NT2/D1 (cell line): Measurements from ENCODE around the gene TBC1D22A.

Experiments used
- DNase-seq: peaks from one replicate; pipeline ENCODE4 v3.0.0-alpha.2; 2011; ENCODE audit warnings: low read depth, low spot score
- H3K27me3 ChIP-seq: 2 replicates; pipeline ENCODE4 v1.6.0; 2011; ENCODE audit warnings: mild to moderate bottlenecking; ENCODE audit not compliant: insufficient read length, insufficient read depth
- H3K36me3 ChIP-seq: 2 replicates; pipeline ENCODE4 v1.6.1; 2011; ENCODE audit warnings: mild to moderate bottlenecking, low read length, mixed read lengths; ENCODE audit not compliant: insufficient read depth, insufficient read length
- H3K4me1 ChIP-seq: 2 replicates; pipeline ENCODE4 v1.5.1; 2011; ENCODE audit not compliant: insufficient read depth, insufficient read length
- H3K4me3 ChIP-seq: 2 replicates; pipeline ENCODE4 v1.5.1; 2011; ENCODE audit warnings: low read depth; ENCODE audit not compliant: insufficient read length
- H3K9ac ChIP-seq: 2 replicates; pipeline ENCODE4 v1.6.0; 2011; ENCODE audit warnings: low read depth; ENCODE audit not compliant: insufficient read length
- H3K9me3 ChIP-seq: 2 replicates; pipeline ENCODE4 v1.5.1; 2011; ENCODE audit warnings: mild to moderate bottlenecking, low read length; ENCODE audit not compliant: insufficient read depth
- SUZ12 ChIP-seq: IDR thresholded peaks from 2 replicates; pipeline ENCODE4 v1.6.1; 2011; ENCODE audit not compliant: insufficient read length, insufficient read depth; ENCODE audit errors: extremely low read depth
- YY1 ChIP-seq: IDR thresholded peaks from 2 replicates; pipeline ENCODE4 v1.6.1; 2011; ENCODE audit not compliant: insufficient read length, insufficient read depth
- ZNF274 ChIP-seq: IDR thresholded peaks from 2 replicates; pipeline ENCODE4 v1.6.1; 2011; ENCODE audit warnings: mild to moderate bottlenecking, low read depth, low read length

TBC1D22A gene

DNA sequence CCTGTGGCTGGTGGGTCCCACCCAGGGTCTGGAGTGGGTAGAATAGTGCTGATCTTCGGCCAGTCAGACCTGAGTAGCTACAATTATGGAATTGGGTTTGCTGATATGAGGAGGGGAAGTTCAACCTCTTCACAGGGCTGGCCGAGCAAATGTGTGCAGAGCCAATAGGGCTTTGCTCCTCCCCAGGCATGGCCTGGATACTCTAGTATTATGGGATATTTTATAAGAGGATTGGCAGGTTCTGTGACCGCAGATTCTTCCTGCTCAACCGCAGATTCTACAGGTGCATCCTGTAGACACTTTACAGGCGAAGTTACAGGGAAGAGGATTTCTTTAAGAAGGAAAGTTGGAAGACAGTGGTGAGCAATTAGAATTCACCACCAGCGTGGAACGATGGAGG, 44.3 kb downstream of the TBC1D22A start:
- H3K27me3 ChIP-seq = no peaks in the 10 kb centered on the region
- DNase-seq = no peak
- no peak overlapping the region for H3K4me3 ChIP-seq
- peaks cover 42% of the 10 kb centered on the region for H3K36me3 ChIP-seq
- TF ChIP-seq YY1 (no peak), ZNF274 (no peak)
- no peaks in the 10 kb centered on the region for H3K9me3 ChIP-seq
- peaks cover 9% of the 10 kb centered on the region for H3K4me1 ChIP-seq
- no peak overlapping the region for H3K9ac ChIP-seq

- Histone ChIP-seq H3K27me3 (no peaks in the 10 kb centered on the region), H3K4me3 (no peak overlapping the region), H3K4me1 (peaks cover 6% of the 10 kb centered on the region), H3K9me3 (no peaks in the 10 kb centered on the region), H3K9ac (no peak overlapping the region), H3K36me3 (peaks cover 41% of the 10 kb centered on the region)
- TF ChIP-seq ZNF274 (no peak), SUZ12 (no peak), YY1 (no peak)
- DNase-seq = no peak
Measured at GRCh38 chr22:46807458-46807857, 45.0 kb downstream of the TBC1D22A start.

DNA sequence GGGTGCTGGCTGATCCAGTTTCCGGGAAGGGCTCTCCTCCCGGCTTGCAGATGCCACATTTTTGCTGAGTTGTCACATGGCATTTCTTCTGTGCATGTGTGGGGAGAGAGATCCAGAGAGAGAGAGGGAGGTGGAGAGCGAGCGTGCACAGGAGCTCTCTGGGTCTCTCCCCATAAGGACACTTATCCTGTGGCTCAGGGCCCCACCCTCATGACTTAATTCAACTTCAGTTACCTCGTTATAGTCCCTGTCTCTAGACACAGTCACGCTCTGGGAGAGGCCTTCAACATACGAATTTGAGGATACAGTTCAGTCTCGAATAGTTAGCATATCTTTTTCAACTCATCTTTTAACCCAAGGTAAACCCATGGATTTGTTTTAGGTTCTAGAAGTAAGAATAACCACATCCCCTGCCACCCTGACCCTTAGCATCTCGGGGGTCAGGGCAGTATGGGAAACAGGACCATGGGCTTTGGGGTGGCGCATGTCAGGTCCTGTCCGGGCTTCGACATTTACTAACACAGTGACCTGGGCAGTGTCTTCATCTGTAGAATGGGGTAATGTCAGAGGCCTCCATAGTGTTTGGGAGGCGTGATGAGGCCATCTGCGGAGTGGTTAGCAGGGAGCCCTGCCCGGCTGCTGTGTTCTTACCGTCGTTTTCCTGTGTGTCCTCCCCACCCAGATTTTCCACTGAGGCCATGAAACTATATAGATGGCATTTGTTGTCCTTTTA, 46.9 kb downstream of the TBC1D22A start:
- Histone ChIP-seq H3K9ac (no peak overlapping the region), H3K4me1 (peaks cover 2% of the 10 kb centered on the region), H3K9me3 (no peaks in the 10 kb centered on the region), H3K27me3 (no peaks in the 10 kb centered on the region), H3K36me3 (peaks cover 32% of the 10 kb centered on the region), H3K4me3 (no peak overlapping the region)
- DNase-seq = no peak
- TF ChIP-seq SUZ12 = no peak
- TF ChIP-seq ZNF274 = no peak
- no peak for TF ChIP-seq YY1

DNA sequence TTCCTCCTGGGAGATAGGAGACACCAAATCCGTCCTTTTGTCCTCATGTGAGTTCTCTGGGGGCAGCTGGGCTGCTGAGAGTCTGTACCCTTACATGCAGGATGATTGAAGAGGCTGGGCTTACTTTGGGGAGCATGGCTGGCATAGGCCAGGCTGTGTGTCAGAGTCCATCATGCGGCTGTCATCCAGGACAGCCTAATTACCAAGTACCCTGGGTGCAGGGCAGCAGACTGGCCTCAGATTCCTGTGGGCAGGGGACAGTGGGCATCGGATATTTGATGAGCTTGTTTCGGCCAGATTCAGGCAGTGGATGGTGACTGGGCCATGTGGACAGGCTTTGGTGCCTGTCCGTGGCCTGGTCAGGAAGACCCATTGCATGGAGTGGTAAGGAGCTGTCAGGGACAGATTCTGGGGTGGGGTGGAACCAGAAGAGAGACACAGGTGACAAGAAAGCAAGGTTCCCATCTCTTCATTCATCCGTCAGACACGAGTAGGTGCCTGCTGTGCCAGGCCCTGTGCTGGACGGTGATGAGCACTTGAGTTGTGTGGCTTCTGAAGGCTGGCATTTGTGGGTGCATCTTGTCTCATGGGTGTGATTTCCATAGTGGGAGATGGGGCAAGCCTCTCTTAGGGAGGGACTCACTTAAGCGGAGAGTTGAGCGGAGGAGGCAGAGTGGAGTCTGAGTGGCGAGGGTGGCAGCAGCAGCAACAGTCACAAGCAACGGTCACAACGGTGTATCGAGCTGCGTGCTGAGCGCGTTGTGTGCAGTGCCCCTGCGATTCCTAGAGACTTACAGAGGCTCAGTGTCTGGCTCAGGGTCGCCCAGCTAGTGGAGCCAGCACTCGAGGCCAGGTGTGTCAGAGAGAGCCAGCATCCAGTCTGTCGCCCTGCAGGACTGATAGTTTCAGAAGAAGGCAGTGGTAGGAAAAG, 48.7 kb downstream of the TBC1D22A start:
- Histone ChIP-seq H3K4me1 (peaks cover 7% of the 10 kb centered on the region), H3K4me3 (no peak overlapping the region), H3K9me3 (no peaks in the 10 kb centered on the region), H3K9ac (no peak overlapping the region), H3K27me3 (no peaks in the 10 kb centered on the region), H3K36me3 (peaks cover 22% of the 10 kb centered on the region)
- DNase-seq = no peak
- TF ChIP-seq ZNF274 = no peak
- no peak for TF ChIP-seq SUZ12
- no peak for TF ChIP-seq YY1

- TF ChIP-seq SUZ12 (no peak), ZNF274 (no peak), YY1 (no peak)
- no peak overlapping the region for H3K9ac ChIP-seq
- no peak for DNase-seq
- peaks cover 19% of the 10 kb centered on the region for H3K36me3 ChIP-seq
- H3K9me3 ChIP-seq = no peaks in the 10 kb centered on the region
- H3K4me1 ChIP-seq = peaks cover 8% of the 10 kb centered on the region
- H3K4me3 ChIP-seq = no peak overlapping the region
- no peaks in the 10 kb centered on the region for H3K27me3 ChIP-seq
Measured at GRCh38 chr22:46812034-46812605, 49.7 kb downstream of the TBC1D22A start.

DNA sequence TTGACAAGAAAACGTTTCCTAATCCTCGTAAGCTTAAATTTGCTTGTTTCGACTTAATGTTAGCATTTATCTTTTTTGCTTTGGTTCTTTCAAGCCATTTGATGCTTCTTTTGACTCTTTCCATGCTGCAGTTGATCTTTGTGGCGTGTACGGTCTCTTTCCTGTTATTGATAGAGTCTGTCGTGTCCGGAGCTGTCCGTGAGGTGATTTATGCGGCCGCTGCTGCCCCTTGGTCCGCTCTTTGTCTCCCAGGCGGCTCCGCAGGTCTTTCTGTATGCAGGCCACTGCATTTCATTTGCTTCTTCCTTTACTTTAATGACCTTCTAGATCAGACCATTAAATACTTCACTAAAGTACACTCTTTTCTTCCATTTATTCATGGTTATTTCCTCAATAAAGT, 50.3 kb downstream of the TBC1D22A start:
- H3K9ac ChIP-seq = no peak overlapping the region
- no peak for DNase-seq
- no peaks in the 10 kb centered on the region for H3K27me3 ChIP-seq
- H3K4me1 ChIP-seq = peaks cover 8% of the 10 kb centered on the region
- no peak overlapping the region for H3K4me3 ChIP-seq
- H3K9me3 ChIP-seq = no peaks in the 10 kb centered on the region
- no peak for TF ChIP-seq YY1
- no peak for TF ChIP-seq ZNF274
- no peak for TF ChIP-seq SUZ12
- peaks cover 14% of the 10 kb centered on the region for H3K36me3 ChIP-seq
